Endothelial cell (in vitro differentiated cells): ENCODE measurements around the gene VDR. TPM values are rescaled to one million over a fixed set of nuclear protein-coding genes. Genes with fewer than 3 reads are reported as not detected.
"Not testable (repeated sequence)": the region's sequence is repeated elsewhere in the genome, so short reads cannot be mapped to it uniquely, and the experiment has no call there.

Experiments used
- DNase-seq: peaks from one replicate; pipeline ENCODE4 v3.0.0; 2021; ENCODE audit warnings: low spot score
- H3K27ac Mint-ChIP-seq: one replicate; pipeline ENCODE4 v1.8.0; 2021; ENCODE audit warnings: mixed read lengths, inconsistent platforms; ENCODE audit not compliant: unreplicated experiment
- H3K27me3 Mint-ChIP-seq: one replicate; pipeline ENCODE4 v1.8.0; 2021; ENCODE audit warnings: mild to moderate bottlenecking, moderate library complexity, mixed read lengths, inconsistent platforms; ENCODE audit not compliant: unreplicated experiment
- H3K36me3 Mint-ChIP-seq: one replicate; pipeline ENCODE4 v1.8.0; 2021; ENCODE audit warnings: mild to moderate bottlenecking, low read depth, mixed read lengths, inconsistent platforms; ENCODE audit not compliant: unreplicated experiment
- H3K4me1 Mint-ChIP-seq: one replicate; pipeline ENCODE4 v1.8.0; 2021; ENCODE audit warnings: mild to moderate bottlenecking, mixed read lengths, inconsistent platforms; ENCODE audit not compliant: unreplicated experiment
- H3K4me3 Mint-ChIP-seq: one replicate; pipeline ENCODE4 v1.8.0; 2021; ENCODE audit warnings: mild to moderate bottlenecking, mixed read lengths, inconsistent platforms; ENCODE audit not compliant: unreplicated experiment
- H3K9me3 Mint-ChIP-seq: one replicate; pipeline ENCODE4 v1.8.0; 2021; ENCODE audit warnings: mixed read lengths, inconsistent platforms; ENCODE audit not compliant: unreplicated experiment
- CTCF ChIP-seq: fragments of 200-600 bp; sonication (generic); IDR thresholded peaks from one replicate; pipeline ENCODE4 v1.5.0; 2021; ENCODE audit warnings: antibody characterized with exemption; ENCODE audit not compliant: unreplicated experiment
- total RNA-seq: library from RNA; stranded (reverse); fragmentation: NEBNext Ultra II Directional; extraction: Animal tissue kit (Norgen Biotek cat#: 25700); gene quantifications from one replicate; pipeline ENCODE4 v1.2.1, GENCODE V29; 2021; ENCODE audit not compliant: unreplicated experiment

Gene VDR
- total RNA-seq, 1 donor from 2014 or later, result 2.3 TPM

- Mint-ChIP-seq H3K36me3 (peaks cover 15% of the 10 kb centered on the region), H3K27ac (no peak overlapping the region), H3K4me1 (peaks cover 42% of the 10 kb centered on the region), H3K9me3 (no peaks in the 10 kb centered on the region), H3K27me3 (peaks cover 11% of the 10 kb centered on the region), H3K4me3 (no peak overlapping the region)
- no peak for DNase-seq
- TF ChIP-seq CTCF, result no peak
Measured at GRCh38 chr12:47844264-47845019, 60.4 kb downstream of the VDR start.

- Mint-ChIP-seq H3K9me3 (no peaks in the 10 kb centered on the region), H3K4me1 (peaks cover 36% of the 10 kb centered on the region), H3K36me3 (peaks cover 15% of the 10 kb centered on the region), H3K27ac (no peak overlapping the region), H3K4me3 (no peak overlapping the region), H3K27me3 (peaks cover 14% of the 10 kb centered on the region)
- no peak for TF ChIP-seq CTCF
- no peak for DNase-seq
Measured at GRCh38 chr12:47843226-47843980, 61.4 kb downstream of the VDR start.

- Mint-ChIP-seq H3K36me3 (peaks cover 15% of the 10 kb centered on the region), H3K27me3 (peaks cover 15% of the 10 kb centered on the region), H3K4me1 (peaks cover 41% of the 10 kb centered on the region)
- H3K4me3 Mint-ChIP-seq, H3K9me3 Mint-ChIP-seq, H3K27ac Mint-ChIP-seq, DNase-seq: not testable (repeated sequence)
Measured at GRCh38 chr12:47842543-47842942, 62.3 kb downstream of the VDR start.

- Mint-ChIP-seq H3K4me1 (peaks cover 37% of the 10 kb centered on the region), H3K9me3 (no peaks in the 10 kb centered on the region), H3K27me3 (peaks cover 11% of the 10 kb centered on the region), H3K27ac (no peak overlapping the region), H3K4me3 (no peak overlapping the region), H3K36me3 (peaks cover 9% of the 10 kb centered on the region)
- DNase-seq, result no peak
- no peak for TF ChIP-seq CTCF
Measured at GRCh38 chr12:47841910-47842309, 62.9 kb downstream of the VDR start.

GRCh38 chr12:47841501-47841900, 63.3 kb downstream of the VDR start:
- no peak for DNase-seq
- Mint-ChIP-seq H3K4me3 (no peak overlapping the region), H3K36me3 (peaks cover 9% of the 10 kb centered on the region), H3K4me1 (peaks cover 35% of the 10 kb centered on the region), H3K27me3 (peaks cover 13% of the 10 kb centered on the region), H3K27ac (no peak overlapping the region), H3K9me3 (no peaks in the 10 kb centered on the region)
- TF ChIP-seq CTCF, result no peak
